DMS 273 (cell line): ENCODE results near the gene PPOX.

ENCODE experiments used
- DNase-seq: peaks from one replicate; lab custom pipeline; 2025; ENCODE audit not compliant: unreplicated experiment; lab: John Stamatoyannopoulos, UW

The PPOX gene

DNA sequence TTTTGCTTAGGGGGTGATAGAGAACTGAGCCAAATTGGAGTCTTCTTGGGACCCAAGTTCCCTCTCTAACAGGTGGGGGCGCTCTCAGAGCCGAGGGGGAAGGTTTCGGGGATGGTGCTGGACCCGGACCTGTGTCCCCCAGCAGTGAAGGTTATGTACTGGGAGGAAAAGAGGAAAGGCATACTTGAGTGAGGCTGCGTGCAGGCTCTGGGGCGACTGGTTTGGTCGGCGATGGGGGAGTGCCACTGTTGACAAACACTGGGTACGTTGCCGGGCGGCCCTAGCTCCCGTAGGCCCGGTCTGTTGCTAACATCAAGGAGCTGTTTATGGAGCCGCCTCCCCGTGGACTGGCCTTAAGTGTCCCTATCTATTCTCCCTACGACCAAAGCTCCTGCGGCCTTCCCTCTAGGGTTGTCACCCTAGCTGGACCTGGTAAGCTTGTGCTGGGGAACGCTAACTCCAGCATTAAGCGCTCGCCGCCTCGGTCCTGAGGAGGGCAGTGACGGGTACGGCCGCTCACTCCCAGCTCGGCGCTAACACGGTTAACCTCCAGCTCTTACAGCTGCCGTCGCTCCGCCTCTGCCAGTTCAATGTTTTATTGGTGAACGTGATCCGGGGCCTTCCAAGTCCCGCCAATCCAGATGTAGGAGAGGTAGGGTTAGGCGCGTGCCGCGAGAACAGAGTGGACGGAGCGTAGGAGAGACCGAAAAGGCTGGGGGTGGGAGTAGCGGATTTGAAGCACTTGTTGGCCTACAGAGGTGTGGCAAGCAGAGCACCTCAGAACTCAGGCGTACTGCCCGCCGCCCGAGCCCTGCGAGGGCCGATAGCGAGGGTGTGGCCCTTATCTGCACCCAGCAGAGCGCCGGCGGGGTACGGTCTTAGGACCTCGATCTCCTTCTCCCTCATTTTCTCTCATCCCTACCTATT lies at the start of gene PPOX:
TSS of gene PPOX (plus strand) at position 685 of the 927 bp plus-strand sequence. CDS start 422 bp downstream, outside the sequence.
- DNase-seq = peak; percentile 99

DNA sequence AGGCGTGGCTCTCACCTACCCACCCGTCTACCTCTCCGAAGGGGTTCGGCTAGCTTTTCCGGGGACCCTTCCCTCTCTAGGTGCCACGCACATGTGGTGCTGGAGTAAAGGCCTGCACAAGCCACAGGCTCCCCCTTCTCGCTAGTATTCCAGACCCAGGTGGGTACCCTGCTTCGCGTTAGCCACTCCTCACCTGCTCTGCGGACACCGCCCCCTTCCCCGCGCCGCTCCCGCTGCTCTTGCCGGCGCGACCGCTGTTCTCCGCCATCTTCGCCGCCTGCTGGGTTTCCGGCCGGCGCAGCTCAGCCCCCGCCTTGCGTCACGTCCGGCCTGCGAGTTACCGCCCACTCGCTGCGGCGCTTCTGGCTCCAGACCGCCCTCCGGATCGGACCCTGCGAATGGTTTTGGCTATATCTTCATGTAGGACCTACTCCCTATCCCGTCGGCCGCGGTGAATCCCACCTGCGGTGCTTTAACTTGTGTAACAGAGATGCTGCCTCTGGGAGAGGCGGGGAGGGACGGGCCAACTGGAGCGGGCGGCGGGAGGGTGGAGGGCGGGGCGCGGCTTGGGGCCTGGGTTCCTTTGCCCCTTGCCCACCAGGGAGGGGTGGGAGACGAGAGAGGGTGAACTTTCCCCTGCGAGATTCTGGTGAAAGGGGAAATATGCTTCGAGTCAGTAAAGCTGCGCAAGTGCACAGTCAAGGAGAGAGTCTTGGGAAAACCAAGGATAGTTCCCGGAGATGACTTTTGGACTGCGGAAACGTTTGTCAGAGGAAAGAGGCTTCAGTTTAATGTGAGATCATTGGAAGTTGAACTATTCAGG lies 48.3 kb upstream of the PPOX start, which contains the start of the genes NIT1 and PFDN2:
TSS of gene NIT1 (plus strand) at position 347 of the 823 bp plus-strand sequence. CDS start at position 419, 72 bp downstream.
TSS of gene PFDN2 (minus strand) at position 279 of the 823 bp plus-strand sequence. CDS start at position 268, 11 bp downstream.
- DNase-seq = peak; percentile 94

- DNase-seq = peak; percentile 58
Measured at GRCh38 chr1:161119092-161119903, 46.9 kb upstream of the PPOX start.

DNA sequence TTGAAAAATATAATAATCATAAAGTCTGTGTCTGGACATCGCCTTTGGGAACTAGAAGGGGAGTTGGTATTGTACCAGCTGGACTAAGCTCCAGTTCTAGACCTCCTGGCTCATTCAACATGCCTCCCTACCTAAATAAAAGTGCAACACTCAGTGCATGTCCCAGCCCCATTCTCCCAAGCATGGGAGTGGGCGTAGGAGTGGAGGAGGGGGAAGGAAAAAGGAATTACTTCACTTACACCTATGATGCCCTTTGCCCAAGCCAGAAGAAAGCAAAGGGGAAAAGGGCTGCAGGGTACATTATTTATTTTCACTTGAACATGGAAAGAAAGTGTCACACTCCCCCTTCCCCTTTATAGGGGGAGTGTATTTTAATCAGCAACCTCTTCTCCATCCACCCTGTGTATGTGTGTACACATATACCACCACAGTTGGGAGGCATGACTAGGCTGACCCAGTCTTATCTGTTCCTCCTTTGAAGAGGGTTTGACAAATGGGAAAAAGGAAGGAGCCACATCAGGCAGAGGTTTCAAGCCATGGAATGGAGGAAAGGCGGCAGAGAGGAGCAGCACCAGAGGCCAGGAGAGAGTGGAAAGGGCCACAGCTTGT lies 45.1 kb upstream of the PPOX start:
- DNase-seq = no peak

DNA sequence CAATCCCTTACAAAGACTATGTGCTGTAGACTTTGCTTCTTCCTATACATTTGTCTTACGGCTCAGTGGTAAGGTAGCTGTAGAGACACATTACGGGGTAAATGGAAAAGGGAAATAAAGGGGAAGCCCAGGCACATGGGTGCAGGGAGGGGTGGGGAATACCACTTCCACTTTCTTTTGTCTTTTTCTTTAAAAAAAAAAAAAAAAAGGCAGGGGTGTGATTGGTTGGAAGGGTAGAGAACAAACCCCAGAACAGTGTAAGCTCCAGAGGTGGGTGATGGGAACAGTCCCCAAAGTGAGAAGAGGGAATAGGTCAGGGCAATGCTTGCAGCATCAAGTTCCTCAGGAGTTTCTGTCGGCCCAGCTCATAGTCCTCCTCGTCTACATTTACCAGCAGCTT lies 44.4 kb upstream of the PPOX start:
- no peak for DNase-seq

GRCh38 chr1:161122967-161123366 lies 43.3 kb upstream of the PPOX start:
- DNase-seq = no peak

- no peak for DNase-seq
Measured at GRCh38 chr1:161127649-161128048, 38.6 kb upstream of the PPOX start.

DNA sequence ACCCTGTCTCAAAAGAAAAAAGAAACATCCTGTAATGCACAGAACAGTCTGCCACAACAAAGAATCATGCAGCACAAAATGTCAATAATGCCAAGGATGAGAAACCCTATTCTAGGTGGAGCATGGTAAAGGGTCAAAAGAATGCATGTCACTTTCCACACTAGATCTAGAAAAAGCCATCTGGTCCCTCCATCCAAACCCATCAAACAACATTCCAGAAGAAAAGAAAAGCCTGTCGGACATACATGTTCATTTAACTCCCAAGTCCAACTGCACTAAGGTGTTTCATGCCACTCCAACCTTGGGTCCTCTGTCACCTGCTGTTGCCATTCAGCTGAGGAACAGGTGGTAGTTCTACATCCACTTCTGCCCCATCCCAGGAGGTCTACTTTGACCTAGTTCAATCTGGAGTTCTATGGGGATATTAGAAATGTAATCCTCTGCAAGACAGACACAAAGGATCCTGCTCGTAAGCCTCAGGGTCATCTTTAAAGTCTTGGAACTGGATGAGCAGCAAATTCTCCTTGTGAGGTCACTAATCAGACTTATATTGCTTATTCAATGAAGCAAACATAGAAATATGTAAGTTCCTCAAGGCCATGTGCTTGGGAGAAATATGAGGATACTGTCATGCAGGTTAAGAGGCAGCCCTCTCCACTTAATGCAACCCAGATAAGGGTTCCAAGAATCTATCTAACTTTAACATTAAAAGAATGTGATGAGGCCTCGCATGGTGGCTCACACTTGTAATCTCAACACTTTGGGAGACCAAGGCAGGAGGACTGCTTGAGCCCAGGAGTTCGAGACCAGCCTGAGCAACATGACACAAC lies 37.4 kb upstream of the PPOX start:
- no peak for DNase-seq

DNA sequence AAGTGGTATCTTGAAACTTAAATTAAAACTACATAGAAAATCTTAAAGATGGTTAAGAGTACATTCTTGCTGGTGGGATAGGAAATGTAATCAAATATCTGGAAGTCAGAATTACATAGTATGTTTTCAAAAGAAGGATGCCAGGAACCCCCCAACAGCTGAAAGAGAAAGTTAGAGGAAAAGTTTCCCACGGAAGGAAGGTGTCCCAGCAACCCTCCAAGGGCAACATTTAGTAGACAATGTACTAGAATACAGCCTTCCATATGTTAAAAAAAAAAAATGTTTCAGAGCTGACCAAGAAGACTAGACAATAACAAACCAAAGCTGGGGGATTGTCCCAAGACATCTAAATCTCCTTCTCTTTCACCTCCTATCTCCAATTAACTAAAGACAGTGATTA lies 36.0 kb upstream of the PPOX start:
- DNase-seq = no peak

GRCh38 chr1:161131523-161132409 lies 34.5 kb upstream of the PPOX start:
- DNase-seq = peak; percentile 44

DNA sequence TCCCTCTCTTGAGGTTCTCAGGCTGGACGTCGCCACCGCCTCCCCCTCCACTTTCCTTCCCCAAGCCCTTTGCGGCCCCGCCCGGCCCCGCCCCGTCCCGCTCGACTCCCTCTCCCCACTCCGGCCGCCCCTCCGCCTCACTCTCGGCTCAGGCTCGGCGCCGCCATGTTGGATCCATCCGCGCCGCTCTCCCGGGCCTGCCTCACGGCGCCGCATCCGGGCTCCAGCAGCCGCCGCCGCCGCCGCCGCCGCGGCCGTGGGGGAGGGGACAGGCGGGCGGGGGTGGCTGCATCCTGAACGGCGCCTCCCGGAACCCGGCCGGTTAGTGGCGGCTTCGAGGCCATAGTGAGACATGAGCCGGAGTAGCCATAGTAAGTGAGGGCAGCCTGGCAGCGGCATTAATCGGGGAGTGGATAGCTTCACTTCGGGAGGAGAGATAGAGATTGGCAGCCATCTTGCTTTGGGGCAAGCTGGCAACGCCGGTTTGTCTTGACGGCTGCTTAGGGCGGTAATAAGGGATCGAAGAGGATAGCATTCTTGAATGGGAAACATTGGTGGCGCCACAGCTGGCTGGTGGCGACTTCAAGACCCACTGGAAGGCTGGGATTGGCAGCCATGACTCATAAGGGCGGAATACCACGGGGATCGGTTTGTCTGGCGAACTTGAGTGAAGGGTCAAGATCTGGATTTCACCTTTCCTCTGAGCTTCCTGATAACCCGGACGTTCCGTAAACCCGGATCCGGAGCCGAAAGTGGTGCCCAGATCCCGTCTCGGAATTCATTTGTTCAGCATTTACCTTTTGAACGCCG lies 33.6 kb upstream of the PPOX start, which contains the start of gene DEDD:
TSS of gene DEDD (minus strand) at position 258 of the 810 bp plus-strand sequence. CDS start 8,205 bp downstream, outside the sequence.
- peak; percentile 98 for DNase-seq

DNA sequence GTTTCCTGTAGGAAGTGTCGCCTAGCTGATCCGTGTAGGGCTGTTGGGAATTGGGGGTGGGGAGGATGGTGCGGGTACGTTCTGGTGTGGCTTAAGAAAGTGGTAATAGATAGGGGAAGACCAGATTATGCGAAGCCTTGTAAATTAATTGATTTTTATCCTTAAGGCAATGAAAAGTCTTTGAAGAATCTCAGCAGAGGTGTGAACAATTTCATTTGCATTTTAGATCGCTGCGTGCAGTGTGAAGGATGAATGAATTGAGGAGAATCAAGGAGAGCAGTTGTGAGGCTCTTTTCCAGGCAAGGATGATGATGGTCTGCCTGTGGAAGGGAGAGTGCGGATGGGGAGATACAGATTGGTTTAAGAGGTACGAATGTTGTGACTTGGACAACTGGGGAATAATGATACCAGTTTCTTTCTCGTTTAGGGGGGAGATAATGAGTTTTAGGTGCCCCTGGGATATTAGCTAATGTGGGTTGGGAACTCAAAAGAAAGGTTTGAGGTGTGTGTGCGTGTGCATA lies 32.9 kb upstream of the PPOX start:
- DNase-seq = no peak

- no peak for DNase-seq
Measured at GRCh38 chr1:161137881-161138280, 28.3 kb upstream of the PPOX start.

DNA sequence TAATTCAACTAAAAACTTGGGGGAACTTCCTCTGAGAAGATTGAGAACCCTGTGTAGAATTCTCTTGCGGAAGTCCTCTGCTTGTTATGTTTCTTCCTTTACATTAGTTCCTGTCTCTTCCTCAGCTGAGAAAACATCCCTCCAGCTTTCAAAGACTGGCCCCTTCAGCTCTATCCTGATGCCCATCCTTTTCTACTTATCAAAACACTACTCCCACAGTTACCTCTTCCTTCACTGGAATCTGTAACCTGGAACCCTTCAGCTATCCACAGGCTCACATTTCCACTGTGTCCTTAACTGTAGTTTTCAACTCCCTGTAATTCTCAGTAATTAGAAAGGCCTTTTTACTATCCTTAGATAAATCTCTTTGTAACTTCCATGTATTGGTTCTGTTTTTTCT lies 27.8 kb upstream of the PPOX start:
- no peak for DNase-seq

DNA sequence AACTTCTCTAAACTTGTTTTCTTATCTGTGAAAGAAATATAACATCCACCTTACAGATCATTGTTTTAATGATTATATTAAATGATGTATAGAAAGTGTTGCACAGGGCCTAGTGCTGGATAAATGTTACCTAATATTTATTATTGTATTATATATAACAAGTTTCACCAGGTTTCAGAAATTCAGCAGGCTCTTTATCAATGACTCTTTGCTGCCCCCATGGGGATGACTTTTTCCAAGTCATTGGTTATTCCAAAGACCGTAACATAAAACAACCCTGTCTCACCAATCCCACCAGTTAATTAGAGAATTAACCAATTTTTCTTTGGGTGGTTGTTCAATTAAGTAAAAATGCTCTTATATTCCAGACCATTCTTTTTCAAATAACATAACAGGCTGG lies 26.5 kb upstream of the PPOX start:
- DNase-seq = peak; percentile 67

GRCh38 chr1:161140755-161141400 lies 25.3 kb upstream of the PPOX start:
- DNase-seq = no peak

DNA sequence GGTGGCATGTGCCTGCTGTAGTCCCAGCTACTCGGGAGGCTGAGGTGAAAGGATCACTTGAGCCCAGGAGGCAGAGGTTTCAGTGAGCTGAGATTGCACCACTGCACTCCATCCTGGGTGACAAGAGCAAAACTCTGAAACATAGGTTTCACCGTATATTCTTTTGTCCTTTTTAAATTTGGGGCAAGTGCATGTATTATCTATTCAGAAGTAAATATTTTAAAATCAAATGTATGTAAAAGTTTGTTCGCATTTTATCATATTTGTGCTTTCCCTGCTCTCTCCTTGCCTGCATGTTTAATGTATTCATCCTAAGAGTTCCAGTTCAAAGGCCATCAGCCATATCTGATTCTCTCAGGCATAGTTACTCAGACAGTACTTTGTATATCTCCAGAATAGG lies 20.4 kb upstream of the PPOX start:
- DNase-seq = no peak
